ENCODE data around the gene ZCCHC10.

GRCh38 chr5:133053448-133053847, 27.1 kb upstream of the ZCCHC10 start:
- TF ChIP-seq, protein P1, sequence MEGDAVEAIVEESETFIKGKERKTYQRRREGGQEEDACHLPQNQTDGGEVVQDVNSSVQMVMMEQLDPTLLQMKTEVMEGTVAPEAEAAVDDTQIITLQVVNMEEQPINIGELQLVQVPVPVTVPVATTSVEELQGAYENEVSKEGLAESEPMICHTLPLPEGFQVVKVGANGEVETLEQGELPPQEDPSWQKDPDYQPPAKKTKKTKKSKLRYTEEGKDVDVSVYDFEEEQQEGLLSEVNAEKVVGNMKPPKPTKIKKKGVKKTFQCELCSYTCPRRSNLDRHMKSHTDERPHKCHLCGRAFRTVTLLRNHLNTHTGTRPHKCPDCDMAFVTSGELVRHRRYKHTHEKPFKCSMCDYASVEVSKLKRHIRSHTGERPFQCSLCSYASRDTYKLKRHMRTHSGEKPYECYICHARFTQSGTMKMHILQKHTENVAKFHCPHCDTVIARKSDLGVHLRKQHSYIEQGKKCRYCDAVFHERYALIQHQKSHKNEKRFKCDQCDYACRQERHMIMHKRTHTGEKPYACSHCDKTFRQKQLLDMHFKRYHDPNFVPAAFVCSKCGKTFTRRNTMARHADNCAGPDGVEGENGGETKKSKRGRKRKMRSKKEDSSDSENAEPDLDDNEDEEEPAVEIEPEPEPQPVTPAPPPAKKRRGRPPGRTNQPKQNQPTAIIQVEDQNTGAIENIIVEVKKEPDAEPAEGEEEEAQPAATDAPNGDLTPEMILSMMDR (conservative IDR thresholded peaks at IDR 0.05), result no peak
- no peak for TF ChIP-seq ZFX (IDR thresholded peaks at IDR 0.05)

All from C4-2B (cell line).